Panc1 (cell line): Measurements from ENCODE around the gene MEF2A.

Experiments used
- CTCF ChIP-seq: fragments of 450-650 bp; IDR thresholded peaks from 2 replicates; pipeline ENCODE4 v1.5.1; 2017; ENCODE audit warnings: mild to moderate bottlenecking
- POLR2AphosphoS5 ChIP-seq: IDR thresholded peaks from 2 replicates; pipeline ENCODE4 v1.6.1; 2012; ENCODE audit warnings: mild to moderate bottlenecking, low read depth, low read length, moderate library complexity
- SIN3A ChIP-seq: IDR thresholded peaks from 2 replicates; pipeline ENCODE4 v1.6.1; 2012; ENCODE audit warnings: low read depth, mild to moderate bottlenecking, low read length, moderate library complexity, borderline replicate concordance; ENCODE audit not compliant: insufficient read depth
- TCF7L2 ChIP-seq: IDR thresholded peaks from 2 replicates; pipeline ENCODE4 v1.6.1; 2011; ENCODE audit warnings: mild to moderate bottlenecking, low read depth, low read length, inconsistent platforms

GRCh38 chr15:99745370-99746086 lies 179.7 kb downstream of the MEF2A start:
- TF ChIP-seq SIN3A, result no peak
- no peak for TF ChIP-seq POLR2AphosphoS5
- TF ChIP-seq CTCF, result no peak
- TF ChIP-seq TCF7L2, result no peak
